ENCODE data around the gene EGLN2.
"Not testable (repeated sequence)": the region's sequence is repeated elsewhere in the genome, so short reads cannot be mapped to it uniquely, and the experiment has no call there.

The EGLN2 gene

GRCh38 chr19:40850277-40850676 is 51.3 kb downstream of the EGLN2 start, which contains the start of gene CYP2A6:
CYP2A6 (minus strand) TSS chr19:40850447; CDS start chr19:40850426, 21 bp downstream.
- not testable (repeated sequence) for DNase-seq

DNA sequence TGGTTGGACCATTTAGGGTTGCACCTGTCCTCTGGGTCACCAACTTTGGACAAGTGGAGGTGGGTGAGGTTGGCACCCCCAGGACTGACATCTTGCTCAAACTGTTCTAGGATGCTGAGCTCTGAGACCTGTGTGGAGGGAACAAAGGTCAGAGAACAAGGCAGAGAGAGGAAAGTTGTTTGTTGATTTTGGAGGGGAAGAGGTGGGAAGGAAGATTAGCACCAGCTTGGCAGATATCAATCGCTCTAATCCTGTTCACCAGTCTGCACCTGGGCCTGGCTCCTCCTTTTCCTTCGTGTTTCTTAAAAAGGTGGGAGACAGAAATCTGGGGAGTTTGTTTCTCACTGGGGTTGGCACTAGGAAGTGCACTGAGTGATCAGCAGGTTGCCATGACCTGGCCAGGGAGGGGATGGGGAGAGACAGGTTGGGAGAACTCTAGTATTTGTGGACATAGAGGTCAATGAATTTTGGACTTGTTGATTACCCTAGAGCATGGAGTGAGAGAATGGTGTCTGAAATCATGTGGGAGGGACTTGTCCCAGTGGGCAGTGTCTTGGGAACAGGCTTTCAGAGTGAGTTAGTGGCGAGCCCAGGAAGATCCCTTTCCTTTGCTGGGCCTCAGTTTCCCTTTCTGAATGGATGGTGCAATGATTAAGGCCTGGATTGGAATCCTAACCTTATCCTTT is 53.6 kb downstream of the EGLN2 start:
- not testable (repeated sequence) for DNase-seq

Measured in CD4-positive, alpha-beta T cell treated with Interleukin-6 for 4 hours (primary cell).